ENCODE results near the gene STK39. TPM values are rescaled to one million over a fixed set of nuclear protein-coding genes. Genes with fewer than 3 reads are reported as not detected.

The STK39 gene
- total RNA-seq, 2 experiments from 2014 or later, result 17.7 to 41.1 TPM

- intact Hi-C loops (cut with micrococcal nuclease; ENCODE audit: unreplicated experiment), result no loop called here
- Histone ChIP-seq H3K4me2 (ENCODE audit: low read length) (no peak overlapping the region), H3K4me1 (ENCODE audit: insufficient read depth, low read length, poor library complexity, severe bottlenecking) (no peaks in the 10 kb centered on the region), H4K20me1 (ENCODE audit: insufficient read depth, low read length) (no peaks in the 10 kb centered on the region), H3K27ac (ENCODE audit: low read depth, low read length, poor library complexity, severe bottlenecking) (no peak overlapping the region), H2AFZ (ENCODE audit: low read length) (no peak overlapping the region), H3K4me3 (ENCODE audit: low read depth, low read length, poor library complexity, severe bottlenecking) (no peak overlapping the region), H3K9me2 (ENCODE audit: insufficient read depth, low read length) (no peaks in the 10 kb centered on the region), H3K79me2 (ENCODE audit: insufficient read depth, low read depth, low read length) (no peaks in the 10 kb centered on the region), H3K36me3 (ENCODE audit: insufficient read depth, low read length) (peaks cover 3% of the 10 kb centered on the region; the same call in 1 of the 2 replicates), H3K9me3 (ENCODE audit: low read length) (no peaks in the 10 kb centered on the region)
- ChIA-PET CTCF (ENCODE audit: unreplicated experiment) (no interaction called here), POLR2A (interaction anchor here (0.5 kb wide), 1 partner anchor 655 kb away, joined by 5 read pairs; no protein-coding TSS in a partner anchor)
- TF ChIP-seq CTCF (conservative IDR thresholded peaks at IDR 0.05; ENCODE audit: low read length) (no peak), EZH2phosphoT487 (IDR thresholded peaks at IDR 0.05; ENCODE audit: borderline replicate concordance, low read depth, low read length) (no peak)
- no TSS peak for BruUV-seq (replicated peaks)
- no peak for DNase-seq (ENCODE audit: low spot score)
Observed at GRCh38 chr2:168186452-168186851, 60.9 kb downstream of the STK39 start.

GRCh38 chr2:168185583-168186274, 61.7 kb downstream of the STK39 start:
- H3K4me2 ChIP-seq (ENCODE audit: low read length), result no peak overlapping the region
- H3K4me1 ChIP-seq (ENCODE audit: insufficient read depth, low read length, poor library complexity, severe bottlenecking), result no peaks in the 10 kb centered on the region
- no peak overlapping the region for H2AFZ ChIP-seq (ENCODE audit: low read length)
- no peaks in the 10 kb centered on the region for H4K20me1 ChIP-seq (ENCODE audit: insufficient read depth, low read length)
- no peaks in the 10 kb centered on the region for H3K9me2 ChIP-seq (ENCODE audit: insufficient read depth, low read length)
- POLR2A ChIA-PET, result no interaction called here
- no peaks in the 10 kb centered on the region for H3K79me2 ChIP-seq (ENCODE audit: insufficient read depth, low read depth, low read length)
- BruUV-seq (replicated peaks), result no TSS peak
- DNase-seq (ENCODE audit: low spot score), result no peak
- no peak overlapping the region for H3K27ac ChIP-seq (ENCODE audit: low read depth, low read length, poor library complexity, severe bottlenecking)
- TF ChIP-seq CTCF (conservative IDR thresholded peaks at IDR 0.05; ENCODE audit: low read length) (no peak), EZH2phosphoT487 (IDR thresholded peaks at IDR 0.05; ENCODE audit: borderline replicate concordance, low read depth, low read length) (no peak)
- CTCF ChIA-PET (ENCODE audit: unreplicated experiment), result no interaction called here
- no peak overlapping the region for H3K4me3 ChIP-seq (ENCODE audit: low read depth, low read length, poor library complexity, severe bottlenecking)
- no peaks in the 10 kb centered on the region for H3K9me3 ChIP-seq (ENCODE audit: low read length)
- peaks cover 11% of the 10 kb centered on the region; the same call in 1 of the 2 replicates for H3K36me3 ChIP-seq (ENCODE audit: insufficient read depth, low read length)
- intact Hi-C loops (cut with micrococcal nuclease; ENCODE audit: unreplicated experiment), result no loop called here
